NCI-H774 (cell line): ENCODE data around the gene PCDHGB7.
"Not testable (repeated sequence)": the region's sequence is repeated elsewhere in the genome, so short reads cannot be mapped to it uniquely, and the experiment has no call there.

Experiments
- DNase-seq: peaks from one replicate; lab custom pipeline; 2025; lab: John Stamatoyannopoulos, UW

PCDHGB7 gene

DNA sequence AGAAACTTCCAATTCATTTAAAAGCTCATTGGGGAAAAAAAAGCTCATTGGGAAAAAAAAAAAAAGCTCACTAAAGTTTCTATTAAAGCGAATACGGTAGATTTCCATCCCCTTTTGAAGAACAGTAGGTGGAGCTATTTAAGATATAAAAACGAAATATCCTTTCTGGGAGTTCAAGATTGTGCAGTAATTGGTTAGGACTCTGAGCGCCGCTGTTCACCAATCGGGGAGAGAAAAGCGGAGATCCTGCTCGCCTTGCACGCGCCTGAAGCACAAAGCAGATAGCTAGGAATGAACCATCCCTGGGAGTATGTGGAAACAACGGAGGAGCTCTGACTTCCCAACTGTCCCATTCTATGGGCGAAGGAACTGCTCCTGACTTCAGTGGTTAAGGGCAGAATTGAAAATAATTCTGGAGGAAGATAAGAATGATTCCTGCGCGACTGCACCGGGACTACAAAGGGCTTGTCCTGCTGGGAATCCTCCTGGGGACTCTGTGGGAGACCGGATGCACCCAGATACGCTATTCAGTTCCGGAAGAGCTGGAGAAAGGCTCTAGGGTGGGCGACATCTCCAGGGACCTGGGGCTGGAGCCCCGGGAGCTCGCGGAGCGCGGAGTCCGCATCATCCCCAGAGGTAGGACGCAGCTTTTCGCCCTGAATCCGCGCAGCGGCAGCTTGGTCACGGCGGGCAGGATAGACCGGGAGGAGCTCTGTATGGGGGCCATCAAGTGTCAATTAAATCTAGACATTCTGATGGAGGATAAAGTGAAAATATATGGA, 13.0 kb downstream of the PCDHGB7 start, which contains the start of gene PCDHGA12:
Gene PCDHGA12 (plus strand): TSS at position 176 of the 782 bp plus-strand sequence. CDS start 253 bp downstream, at position 429.
- DNase-seq, result no peak

DNA sequence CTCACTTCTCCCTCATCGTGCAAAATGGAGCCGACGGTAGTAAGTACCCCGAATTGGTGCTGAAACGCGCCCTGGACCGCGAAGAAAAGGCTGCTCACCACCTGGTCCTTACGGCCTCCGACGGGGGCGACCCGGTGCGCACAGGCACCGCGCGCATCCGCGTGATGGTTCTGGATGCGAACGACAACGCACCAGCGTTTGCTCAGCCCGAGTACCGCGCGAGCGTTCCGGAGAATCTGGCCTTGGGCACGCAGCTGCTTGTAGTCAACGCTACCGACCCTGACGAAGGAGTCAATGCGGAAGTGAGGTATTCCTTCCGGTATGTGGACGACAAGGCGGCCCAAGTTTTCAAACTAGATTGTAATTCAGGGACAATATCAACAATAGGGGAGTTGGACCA, 13.8 kb downstream of the PCDHGB7 start:
- DNase-seq, result no peak

DNA sequence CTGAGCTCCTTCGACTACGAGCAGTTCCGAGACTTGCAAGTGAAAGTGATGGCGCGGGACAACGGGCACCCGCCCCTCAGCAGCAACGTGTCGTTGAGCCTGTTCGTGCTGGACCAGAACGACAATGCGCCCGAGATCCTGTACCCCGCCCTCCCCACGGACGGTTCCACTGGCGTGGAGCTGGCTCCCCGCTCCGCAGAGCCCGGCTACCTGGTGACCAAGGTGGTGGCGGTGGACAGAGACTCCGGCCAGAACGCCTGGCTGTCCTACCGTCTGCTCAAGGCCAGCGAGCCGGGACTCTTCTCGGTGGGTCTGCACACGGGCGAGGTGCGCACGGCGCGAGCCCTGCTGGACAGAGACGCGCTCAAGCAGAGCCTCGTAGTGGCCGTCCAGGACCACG, 14.8 kb downstream of the PCDHGB7 start:
- DNase-seq, result not testable (repeated sequence)

DNA sequence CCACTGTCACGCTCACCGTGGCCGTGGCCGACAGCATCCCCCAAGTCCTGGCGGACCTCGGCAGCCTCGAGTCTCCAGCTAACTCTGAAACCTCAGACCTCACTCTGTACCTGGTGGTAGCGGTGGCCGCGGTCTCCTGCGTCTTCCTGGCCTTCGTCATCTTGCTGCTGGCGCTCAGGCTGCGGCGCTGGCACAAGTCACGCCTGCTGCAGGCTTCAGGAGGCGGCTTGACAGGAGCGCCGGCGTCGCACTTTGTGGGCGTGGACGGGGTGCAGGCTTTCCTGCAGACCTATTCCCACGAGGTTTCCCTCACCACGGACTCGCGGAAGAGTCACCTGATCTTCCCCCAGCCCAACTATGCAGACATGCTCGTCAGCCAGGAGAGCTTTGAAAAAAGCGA, 15.2 kb downstream of the PCDHGB7 start:
- DNase-seq, result not testable (repeated sequence)

DNA sequence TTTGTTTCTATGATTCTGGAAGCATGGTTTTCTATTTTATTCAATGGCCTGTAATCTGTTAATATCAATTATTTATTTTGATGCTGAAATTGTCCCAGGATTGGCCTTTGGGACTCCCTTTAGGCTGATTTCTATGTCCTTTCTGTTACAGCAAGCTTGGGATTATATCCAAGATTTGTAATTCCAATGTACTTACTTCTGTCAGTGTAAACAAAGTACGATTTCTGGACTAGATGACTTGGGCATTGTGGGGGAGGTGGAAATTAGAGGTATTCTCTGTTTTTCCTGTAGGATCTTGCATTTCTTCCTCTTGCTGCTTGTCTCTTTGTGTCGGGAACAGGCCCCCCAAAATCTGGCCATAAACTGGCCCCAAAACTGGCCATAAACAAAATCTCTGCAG, 16.5 kb downstream of the PCDHGB7 start:
- no peak for DNase-seq

DNA sequence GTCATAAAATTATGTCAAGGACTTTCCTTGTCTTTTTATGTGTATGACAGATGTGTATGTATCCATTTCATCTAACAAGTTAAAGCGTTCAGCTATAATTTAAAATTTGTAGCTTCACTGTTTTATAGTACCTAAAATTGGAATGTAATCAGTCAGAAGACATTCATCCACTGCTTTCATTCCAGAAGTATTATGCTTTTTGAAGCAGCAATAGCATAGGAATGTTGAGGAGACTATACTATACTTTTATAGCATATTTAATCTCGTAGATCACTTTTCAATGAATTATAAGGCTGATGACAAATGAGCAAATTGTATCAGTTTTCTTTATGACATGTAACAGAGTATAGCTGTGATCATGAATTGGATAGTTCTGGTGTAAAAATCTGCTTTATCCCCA, 19.7 kb downstream of the PCDHGB7 start:
- no peak for DNase-seq

DNA sequence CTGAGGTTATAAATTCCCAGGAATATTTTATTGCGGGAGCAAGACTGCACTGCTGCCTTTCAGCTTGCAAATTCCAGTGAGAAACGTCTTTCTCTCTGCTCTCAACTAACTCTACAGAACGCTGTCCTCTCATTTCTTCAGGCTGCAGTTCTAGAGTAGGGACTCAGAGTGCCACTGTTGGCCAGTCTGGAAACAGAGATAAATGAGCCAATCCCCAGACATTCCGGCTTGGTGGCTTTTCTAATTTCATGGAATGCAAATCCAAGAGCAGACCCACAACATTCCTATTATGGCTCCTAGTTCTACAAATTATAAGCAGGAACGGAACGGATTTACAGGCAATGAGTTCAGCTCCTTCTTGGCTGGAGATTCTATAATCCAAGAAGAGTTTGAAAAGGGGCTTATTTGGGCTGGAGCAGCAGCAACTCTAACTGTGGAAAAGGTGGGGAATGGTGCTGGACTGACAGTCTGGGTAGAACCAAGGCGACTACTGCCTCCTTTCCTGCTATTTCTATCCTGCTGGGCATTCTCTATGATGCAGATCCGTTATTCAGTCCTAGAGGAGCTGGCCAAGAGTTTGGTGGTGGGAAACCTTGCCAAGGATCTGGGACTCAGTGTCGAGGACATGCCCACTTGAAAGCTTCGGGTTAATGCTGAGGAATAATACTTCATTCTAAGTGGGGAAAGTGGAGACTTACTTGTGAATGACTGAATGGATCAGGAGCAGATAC, 22.1 kb downstream of the PCDHGB7 start:
- no peak for DNase-seq

DNA sequence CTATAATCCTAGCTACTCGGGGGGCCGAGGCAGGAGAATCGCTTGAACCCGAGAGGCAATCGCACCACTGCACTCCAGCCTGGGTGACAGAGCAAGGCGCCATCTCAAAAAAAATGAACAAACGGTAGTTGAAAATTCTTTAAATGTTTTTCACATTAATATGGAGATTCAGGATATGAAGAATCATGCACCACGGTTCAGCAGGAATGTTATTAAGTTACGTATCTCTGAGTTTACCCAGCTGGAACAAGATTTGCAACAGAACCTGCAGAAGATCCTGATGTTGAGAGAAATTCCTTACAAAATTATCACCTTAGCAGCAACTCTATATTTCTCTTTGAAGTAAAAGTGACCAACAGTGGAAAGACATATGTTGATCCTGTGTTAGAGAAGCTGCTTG, 22.9 kb downstream of the PCDHGB7 start:
- no peak for DNase-seq

DNA sequence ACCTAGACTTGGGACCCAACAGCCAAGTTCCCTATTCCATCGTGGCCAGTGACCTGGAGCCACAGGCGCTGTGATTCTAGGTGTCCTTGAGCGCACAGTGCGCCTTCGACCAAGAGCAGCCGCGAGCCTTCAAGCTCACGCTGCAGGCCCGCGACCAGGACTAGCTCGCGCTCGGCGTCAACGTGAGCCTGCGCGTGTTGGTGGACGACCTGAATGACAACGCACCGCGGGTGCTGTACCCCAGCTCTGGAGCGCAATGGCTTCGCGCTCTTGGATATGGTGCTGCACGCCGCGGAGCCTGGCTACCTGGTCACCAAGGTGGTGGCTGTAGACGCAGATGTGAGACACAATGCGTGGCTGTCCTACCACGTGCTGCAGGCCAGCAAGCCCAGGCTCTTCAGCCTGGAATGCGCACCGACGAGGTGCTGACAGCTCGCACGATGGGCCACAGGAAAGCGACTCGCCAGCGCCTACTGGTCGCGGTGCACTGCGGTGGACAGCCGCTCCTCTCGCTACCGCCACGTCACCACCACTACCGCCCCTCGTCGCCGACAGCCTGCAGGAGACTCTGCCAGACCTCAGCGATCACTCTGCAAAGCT, 24.2 kb downstream of the PCDHGB7 start:
- no peak for DNase-seq

DNA sequence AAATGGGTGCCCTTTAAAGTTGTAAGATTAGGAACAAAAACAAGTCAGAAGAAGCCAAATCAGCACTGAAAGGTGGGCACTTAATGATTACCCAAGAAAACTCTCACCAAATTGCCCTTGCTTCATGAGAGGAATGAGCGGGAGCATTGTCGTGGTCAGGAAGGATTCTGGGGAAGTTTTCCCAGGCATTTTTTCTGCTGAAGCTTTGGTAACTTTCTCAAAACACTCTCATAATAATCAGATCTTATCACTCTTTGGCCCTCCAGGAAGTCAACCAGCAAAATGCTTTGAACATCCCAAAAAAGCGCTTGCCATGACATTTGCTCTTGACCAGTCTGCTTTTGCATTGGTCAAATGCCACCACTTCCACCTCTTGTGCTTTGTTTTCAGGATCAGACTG, 47.9 kb downstream of the PCDHGB7 start:
- DNase-seq, result no peak
